Karpas-422 (cell line): ENCODE results near the gene DAP. TPM values are rescaled to one million over a fixed set of nuclear protein-coding genes. Genes with fewer than 3 reads are reported as not detected.
"Not testable (repeated sequence)": the region's sequence is repeated elsewhere in the genome, so short reads cannot be mapped to it uniquely, and the experiment has no call there.

Source experiments
- DNase-seq: peaks from one replicate; pipeline ENCODE4 v3.0.0-alpha.2; 2015
- H2AFZ ChIP-seq: fragments of 200-600 bp; sonication (generic); 2 replicates; pipeline ENCODE4 v1.6.1; 2014; ENCODE audit warnings: antibody characterized with exemption, low read length, mixed read lengths
- H3K27ac ChIP-seq: fragments of 200-600 bp; sonication (generic); 2 replicates; pipeline ENCODE4 v1.5.1; 2014; ENCODE audit warnings: mild to moderate bottlenecking, low read length, moderate library complexity
- H3K27me3 ChIP-seq: fragments of 200-600 bp; sonication (generic); 2 replicates; pipeline ENCODE4 v1.6.1; 2014; ENCODE audit warnings: low read length, mixed read lengths
- H3K36me3 ChIP-seq: fragments of 200-600 bp; sonication (generic); 2 replicates; pipeline ENCODE4 v1.6.1; 2014; ENCODE audit warnings: low read length, mixed read lengths; ENCODE audit not compliant: insufficient read depth
- H3K4me1 ChIP-seq: fragments of 200-600 bp; sonication (generic); 2 replicates; pipeline ENCODE4 v1.6.1; 2014; ENCODE audit warnings: mild to moderate bottlenecking, low read length, mixed read lengths
- H3K4me2 ChIP-seq: fragments of 200-600 bp; sonication (generic); 2 replicates; pipeline ENCODE4 v1.6.1; 2014; ENCODE audit warnings: low read length, low read depth, mild to moderate bottlenecking; ENCODE audit not compliant: poor library complexity, severe bottlenecking
- H3K4me3 ChIP-seq: fragments of 200-600 bp; sonication (generic); 2 replicates; pipeline ENCODE4 v1.5.1; 2014; ENCODE audit warnings: mild to moderate bottlenecking, antibody characterized with exemption, low read length, mixed read lengths
- H3K79me2 ChIP-seq: fragments of 200-600 bp; sonication (generic); 2 replicates; pipeline ENCODE4 v1.6.1; 2014; ENCODE audit warnings: mild to moderate bottlenecking, low read length, mixed read lengths
- H3K9ac ChIP-seq: fragments of 200-600 bp; sonication (generic); 2 replicates; pipeline ENCODE4 v1.6.0; 2014; ENCODE audit warnings: low read length
- H3K9me2 ChIP-seq: fragments of 200-600 bp; sonication (generic), shearing (Covaris generic); replicated peaks from 2 replicates; pipeline ENCODE4 v1.6.0; 2014; ENCODE audit warnings: mild to moderate bottlenecking, low read length, moderate library complexity; ENCODE audit not compliant: insufficient read depth
- H3K9me3 ChIP-seq: fragments of 300-700, 200-600 bp; sonication (generic); 2 replicates; pipeline ENCODE4 v1.6.1; 2014; ENCODE audit warnings: low read length, mixed read lengths
- H4K20me1 ChIP-seq: fragments of 200-600 bp; sonication (generic); 2 replicates; pipeline ENCODE4 v1.6.1; 2014; ENCODE audit warnings: mild to moderate bottlenecking, antibody characterized with exemption, low read length, low read depth; ENCODE audit not compliant: insufficient read depth
- total RNA-seq: library from RNA; depleted of rRNA; stranded (reverse); fragments of >200 nt; shearing (Covaris generic); gene quantifications from 2 replicates; pipeline ENCODE4 v1.2.3, GENCODE V29; 2014; ENCODE audit warnings: low replicate concordance

The DAP gene
- total RNA-seq, 1 experiment from 2014 or later = 42.6 TPM

DNA sequence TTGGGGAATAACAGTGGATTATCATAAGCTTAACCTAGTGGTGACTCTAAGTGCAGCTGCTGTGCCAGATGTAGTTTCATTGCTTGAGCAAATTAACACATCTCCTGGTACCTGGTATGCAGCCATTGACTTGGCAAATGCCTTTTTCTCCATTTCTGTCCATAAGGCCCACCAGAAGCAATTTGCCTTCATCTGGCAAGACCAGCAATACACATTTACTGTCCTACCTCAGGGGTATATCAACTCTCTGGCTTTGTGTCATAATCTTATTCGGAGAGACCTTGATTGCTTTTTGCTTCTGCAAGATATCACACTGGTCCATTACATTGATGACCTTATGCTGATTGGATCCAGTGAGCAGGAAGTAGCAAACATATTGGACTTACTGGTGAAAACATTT lies 42.4 kb downstream of the DAP start:
- not testable (repeated sequence) for H3K4me1 ChIP-seq, H3K9ac ChIP-seq, H3K9me3 ChIP-seq, H4K20me1 ChIP-seq, H3K27me3 ChIP-seq, H3K27ac ChIP-seq, H3K4me2 ChIP-seq, H2AFZ ChIP-seq, H3K4me3 ChIP-seq, H3K9me2 ChIP-seq, DNase-seq
- Histone ChIP-seq H3K36me3 (peaks cover 41% of the 10 kb centered on the region), H3K79me2 (peaks cover 87% of the 10 kb centered on the region)

- H3K9me2 ChIP-seq, H3K4me1 ChIP-seq, H3K9me3 ChIP-seq, H3K4me3 ChIP-seq, H3K4me2 ChIP-seq, H2AFZ ChIP-seq, H3K27me3 ChIP-seq, H3K9ac ChIP-seq, H4K20me1 ChIP-seq, H3K27ac ChIP-seq, DNase-seq: not testable (repeated sequence)
- Histone ChIP-seq H3K79me2 (peaks cover 89% of the 10 kb centered on the region), H3K36me3 (peaks cover 33% of the 10 kb centered on the region)
Measured at GRCh38 chr5:10716825-10717224, 44.2 kb downstream of the DAP start.

DNA sequence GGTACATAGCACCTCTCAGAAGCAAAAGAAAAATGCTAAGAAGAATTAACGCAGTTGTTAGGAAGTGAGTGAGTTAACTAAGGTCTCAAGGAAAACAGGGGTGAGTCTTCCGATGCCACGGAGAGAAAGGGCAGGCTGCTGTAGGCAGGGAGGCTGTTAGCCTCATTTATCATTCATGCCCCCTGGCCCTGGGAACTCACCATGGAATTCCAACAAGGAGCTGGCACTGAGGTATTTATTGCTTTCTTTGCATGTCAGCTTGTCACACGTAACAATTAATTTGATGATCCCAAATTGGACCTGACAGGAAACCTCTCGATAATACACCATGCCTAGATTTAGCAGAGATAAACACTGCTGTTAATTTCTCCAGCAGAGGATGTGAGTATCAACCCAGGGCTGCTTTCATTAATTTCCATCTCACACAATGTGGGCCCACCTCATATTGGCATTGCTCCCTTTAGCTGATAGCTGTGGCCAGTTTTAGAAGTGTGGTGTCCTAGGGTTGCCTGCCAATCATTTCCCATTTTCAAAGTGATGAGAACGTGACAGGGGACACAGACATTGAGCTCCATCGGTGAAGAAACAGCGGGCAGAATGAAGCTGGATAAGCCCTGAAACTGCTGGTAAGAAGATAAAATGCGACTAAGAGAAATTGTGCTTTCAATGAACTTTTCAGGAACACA lies 45.3 kb downstream of the DAP start:
- Histone ChIP-seq H3K27me3 (no peaks in the 10 kb centered on the region), H3K79me2 (peaks cover 88% of the 10 kb centered on the region), H3K9ac (no peak overlapping the region), H3K36me3 (peaks cover 25% of the 10 kb centered on the region), H3K4me2 (no peak overlapping the region), H3K4me3 (no peak overlapping the region), H2AFZ (no peak overlapping the region), H4K20me1 (0 out of 2 replicates have a peak, but pooled peaks cover 3% of the 10 kb centered on the region), H3K4me1 (no peaks in the 10 kb centered on the region), H3K9me3 (no peaks in the 10 kb centered on the region), H3K9me2 (no peaks in the 10 kb centered on the region), H3K27ac (no peak overlapping the region)
- no peak for DNase-seq

DNA sequence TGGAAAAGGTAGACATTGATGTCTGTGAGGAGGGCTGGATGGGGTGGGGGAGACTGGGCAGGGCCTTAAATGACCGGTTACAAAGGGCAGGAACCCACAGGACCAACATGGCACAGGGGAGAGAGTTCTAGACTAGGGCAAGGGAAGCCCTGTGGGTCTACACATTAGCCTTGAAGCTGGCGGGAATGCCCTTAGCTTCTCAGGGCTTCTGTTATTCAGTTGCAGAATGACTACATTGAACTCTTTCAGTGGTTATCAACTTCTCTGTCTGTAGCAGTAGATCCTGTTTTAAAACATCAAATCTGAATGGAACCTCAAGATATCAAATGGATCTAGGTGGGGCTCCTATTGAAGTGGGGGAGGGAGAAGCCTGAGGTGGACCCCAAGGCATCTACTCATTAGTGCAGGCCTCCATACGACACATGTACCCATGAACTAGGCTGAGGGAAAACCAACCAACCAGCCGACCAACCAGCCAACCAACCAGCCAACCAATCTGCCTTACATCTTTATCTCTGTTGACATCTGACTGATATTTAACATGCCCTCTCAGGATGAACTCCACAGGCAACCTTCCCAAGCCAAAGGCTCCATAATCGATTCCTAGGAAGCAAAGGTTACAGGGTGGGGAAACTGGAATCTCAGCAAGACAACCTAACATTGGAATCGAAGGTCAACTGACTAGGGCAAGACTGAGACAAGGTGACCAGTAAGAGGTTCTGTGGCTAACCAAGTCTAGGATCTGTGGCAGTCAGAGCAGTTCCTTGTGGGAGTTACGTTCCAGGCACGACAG lies 48.3 kb downstream of the DAP start:
- H3K9me2 ChIP-seq = no peaks in the 10 kb centered on the region
- H3K4me1 ChIP-seq = peaks cover 16% of the 10 kb centered on the region
- no peaks in the 10 kb centered on the region for H3K27me3 ChIP-seq
- no peaks in the 10 kb centered on the region for H3K9me3 ChIP-seq
- H3K4me2 ChIP-seq = no peak overlapping the region
- H3K4me3 ChIP-seq = no peak overlapping the region
- H3K36me3 ChIP-seq = peaks cover 19% of the 10 kb centered on the region; the same call in 1 of the 2 replicates
- peaks cover 96% of the 10 kb centered on the region for H3K79me2 ChIP-seq
- no peak for DNase-seq
- no peak overlapping the region for H3K27ac ChIP-seq
- H4K20me1 ChIP-seq = 0 out of 2 replicates have a peak, but pooled peaks cover 3% of the 10 kb centered on the region
- no peak overlapping the region for H3K9ac ChIP-seq
- H2AFZ ChIP-seq = no peak overlapping the region

DNA sequence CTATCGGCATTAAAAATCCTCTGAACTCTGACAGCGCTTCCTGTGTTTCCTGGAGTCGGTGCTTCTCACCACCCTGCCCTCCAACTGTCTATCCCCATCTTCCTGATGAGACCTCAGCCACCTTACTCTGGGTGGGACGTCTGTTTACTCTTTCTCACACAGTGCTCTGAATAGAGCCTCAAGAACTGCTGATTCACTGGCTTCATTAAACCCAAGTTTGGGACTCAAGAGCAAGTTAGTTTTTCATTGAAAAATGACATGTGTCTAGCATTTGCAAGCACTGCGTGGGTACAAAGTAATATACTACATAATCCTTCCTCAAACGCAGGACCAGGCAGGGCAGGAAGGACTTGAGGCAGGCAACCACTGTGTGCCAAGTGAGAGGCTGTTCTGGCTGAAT lies 49.5 kb downstream of the DAP start:
- no peak overlapping the region for H2AFZ ChIP-seq
- no peaks in the 10 kb centered on the region for H3K27me3 ChIP-seq
- no peak overlapping the region for H3K27ac ChIP-seq
- H3K79me2 ChIP-seq = peaks cover 98% of the 10 kb centered on the region
- H3K9me3 ChIP-seq = no peaks in the 10 kb centered on the region
- H4K20me1 ChIP-seq = 0 out of 2 replicates have a peak, but pooled peaks cover 3% of the 10 kb centered on the region
- DNase-seq = no peak
- no peak overlapping the region for H3K4me2 ChIP-seq
- no peak overlapping the region for H3K9ac ChIP-seq
- H3K36me3 ChIP-seq = peaks cover 19% of the 10 kb centered on the region; the same call in 1 of the 2 replicates
- no peak overlapping the region for H3K4me3 ChIP-seq
- peaks cover 28% of the 10 kb centered on the region for H3K4me1 ChIP-seq
- no peaks in the 10 kb centered on the region for H3K9me2 ChIP-seq

- no peak overlapping the region for H3K9ac ChIP-seq
- no peak overlapping the region for H3K4me3 ChIP-seq
- H3K4me1 ChIP-seq = peaks cover 37% of the 10 kb centered on the region
- H4K20me1 ChIP-seq = 0 out of 2 replicates have a peak, but pooled peaks cover 3% of the 10 kb centered on the region
- DNase-seq = no peak
- peaks cover 12% of the 10 kb centered on the region; the same call in 1 of the 2 replicates for H3K36me3 ChIP-seq
- no peak overlapping the region for H3K27ac ChIP-seq
- no peaks in the 10 kb centered on the region for H3K9me2 ChIP-seq
- no peaks in the 10 kb centered on the region for H3K27me3 ChIP-seq
- H3K4me2 ChIP-seq = no peak overlapping the region
- H2AFZ ChIP-seq = no peak overlapping the region
- no peaks in the 10 kb centered on the region for H3K9me3 ChIP-seq
- peaks cover 98% of the 10 kb centered on the region for H3K79me2 ChIP-seq
Measured at GRCh38 chr5:10710513-10711128, 50.4 kb downstream of the DAP start.

GRCh38 chr5:10709933-10710332 lies 51.1 kb downstream of the DAP start:
- Histone ChIP-seq H3K27me3 (no peaks in the 10 kb centered on the region), H3K4me3 (no peak overlapping the region), H4K20me1 (0 out of 2 replicates have a peak, but pooled peaks cover 3% of the 10 kb centered on the region), H3K79me2 (peaks cover 98% of the 10 kb centered on the region), H3K9me2 (no peaks in the 10 kb centered on the region), H3K36me3 (peaks cover 5% of the 10 kb centered on the region; the same call in 1 of the 2 replicates), H3K4me2 (no peak overlapping the region), H3K4me1 (peaks cover 44% of the 10 kb centered on the region), H3K9ac (no peak overlapping the region), H2AFZ (no peak overlapping the region), H3K9me3 (no peaks in the 10 kb centered on the region), H3K27ac (no peak overlapping the region)
- no peak for DNase-seq

DNA sequence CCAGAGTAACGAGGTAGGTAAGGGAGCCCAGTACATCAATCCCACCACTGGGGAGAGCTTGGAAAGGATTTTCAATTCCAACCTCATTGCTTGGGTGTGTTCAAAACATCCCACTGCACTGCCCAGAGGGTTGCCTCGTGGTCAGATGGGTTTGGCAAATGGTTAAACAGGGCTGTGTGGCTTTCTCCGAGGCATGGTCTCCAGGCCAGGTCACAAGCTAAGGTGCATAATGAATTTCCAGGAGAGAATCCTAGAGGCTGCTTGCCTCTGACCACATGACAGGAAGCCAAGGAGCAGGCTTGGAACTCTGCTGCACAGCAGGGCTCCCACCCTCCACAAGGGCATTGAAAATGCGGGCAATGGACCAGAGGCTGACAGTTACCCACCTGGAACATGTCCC lies 51.6 kb downstream of the DAP start:
- Histone ChIP-seq H3K27ac (no peak overlapping the region), H3K79me2 (peaks cover 98% of the 10 kb centered on the region), H3K9me3 (no peaks in the 10 kb centered on the region), H4K20me1 (0 out of 2 replicates have a peak, but pooled peaks cover 3% of the 10 kb centered on the region), H3K27me3 (no peaks in the 10 kb centered on the region), H3K4me3 (no peak overlapping the region), H3K4me1 (peaks cover 49% of the 10 kb centered on the region), H3K9ac (no peak overlapping the region), H3K4me2 (no peak overlapping the region), H3K36me3 (0 out of 2 replicates have a peak, but pooled peaks cover 5% of the 10 kb centered on the region), H2AFZ (no peak overlapping the region), H3K9me2 (no peaks in the 10 kb centered on the region)
- no peak for DNase-seq
